AG04450 (cell line): Measurements from ENCODE around the gene CRTC1. TPM values are rescaled to one million over a fixed set of nuclear protein-coding genes. Genes with fewer than 3 reads are reported as not detected.

Experiments used
- CTCF ChIA-PET: fragments of 300-600, 350-600 bp; formaldehyde crosslinking; extraction: SDS; loops from one replicate; lab custom pipeline; 2022; ENCODE audit warnings: antibody characterized with exemption, inconsistent platforms; lab: Charles Lee
- POLR2A ChIA-PET: fragments of 350-600 bp; formaldehyde crosslinking; extraction: SDS; loops from one replicate; lab custom pipeline; 2021; ENCODE audit warnings: antibody characterized with exemption, inconsistent platforms; lab: Yijun Ruan, JAX
- DNase-seq: peaks from one replicate; pipeline ENCODE4 v3.0.0-alpha.2; 2011; ENCODE audit warnings: low read depth, low spot score
- H3K27ac ChIP-seq: one replicate; pipeline ENCODE4 v1.5.1; 2012; ENCODE audit warnings: low read depth, low read length, control low read depth
- H3K27me3 ChIP-seq: one replicate; pipeline ENCODE4 v1.6.0; 2012; ENCODE audit warnings: low read length; ENCODE audit not compliant: control insufficient read depth, insufficient read depth
- H3K4me3 ChIP-seq: 2 replicates; pipeline ENCODE4 v1.5.1; 2011; ENCODE audit warnings: mild to moderate bottlenecking, low read depth, low read length, control low read depth
- H3K9me3 ChIP-seq: 2 replicates; pipeline ENCODE4 v1.5.1; 2012; ENCODE audit warnings: low read length; ENCODE audit not compliant: control insufficient read depth, insufficient read depth
- CTCF ChIP-seq: IDR thresholded peaks from 2 replicates; pipeline ENCODE4 v1.5.1; 2011; ENCODE audit warnings: low read depth, low read length, control low read depth, inconsistent platforms
- polyA plus RNA-seq: library from polyadenylated mRNA; depleted of rRNA; stranded (reverse); fragments of >200 nt; gene quantifications from 2 replicates; pipeline ENCODE4 v1.2.3, GENCODE V29; 2011

Gene CRTC1
- polyA plus RNA-seq, 1 experiment: 1.0 TPM

- ChIA-PET CTCF (no interaction called here), POLR2A (no interaction called here)
- Histone ChIP-seq H3K27ac (no peak overlapping the region), H3K27me3 (no peaks in the 10 kb centered on the region), H3K9me3 (no peaks in the 10 kb centered on the region; the same call in 1 of the 2 replicates), H3K4me3 (no peak overlapping the region)
- no peak for DNase-seq
- TF ChIP-seq CTCF: no peak
These were observed 51.8 kb downstream of the CRTC1 start for GRCh38 chr19:18735324-18735723.

GRCh38 chr19:18735752-18736151 lies 52.3 kb downstream of the CRTC1 start:
- H3K4me3 ChIP-seq: no peak overlapping the region
- POLR2A ChIA-PET: no interaction called here
- no peaks in the 10 kb centered on the region; the same call in 1 of the 2 replicates for H3K9me3 ChIP-seq
- no peak for TF ChIP-seq CTCF
- no peaks in the 10 kb centered on the region for H3K27me3 ChIP-seq
- DNase-seq: no peak
- H3K27ac ChIP-seq: no peak overlapping the region
- CTCF ChIA-PET: no interaction called here

GRCh38 chr19:18736415-18737336 lies 53.2 kb downstream of the CRTC1 start:
- POLR2A ChIA-PET: no interaction called here
- no peak for DNase-seq
- CTCF ChIA-PET: no interaction called here

GRCh38 chr19:18737337-18737953 lies 54.0 kb downstream of the CRTC1 start:
- DNase-seq: no peak
- TF ChIP-seq CTCF: no peak
- Histone ChIP-seq H3K9me3 (no peaks in the 10 kb centered on the region; the same call in 1 of the 2 replicates), H3K4me3 (no peak overlapping the region), H3K27ac (no peak overlapping the region), H3K27me3 (no peaks in the 10 kb centered on the region)
- CTCF ChIA-PET: no interaction called here
- POLR2A ChIA-PET: no interaction called here

More at GRCh38 chr19:18736415-18737336, 53.2 kb downstream of the CRTC1 start:
- no peaks in the 10 kb centered on the region; the same call in 1 of the 2 replicates for H3K9me3 ChIP-seq
- TF ChIP-seq CTCF: no peak
- no peak overlapping the region for H3K27ac ChIP-seq
- H3K27me3 ChIP-seq: no peaks in the 10 kb centered on the region
- no peak overlapping the region for H3K4me3 ChIP-seq

GRCh38 chr19:18737954-18738351 lies 54.5 kb downstream of the CRTC1 start:
- no peak for DNase-seq
- H3K27me3 ChIP-seq: no peaks in the 10 kb centered on the region
- no peak for TF ChIP-seq CTCF
- H3K27ac ChIP-seq: no peak overlapping the region
- ChIA-PET CTCF (no interaction called here), POLR2A (no interaction called here)
- H3K9me3 ChIP-seq: no peaks in the 10 kb centered on the region; the same call in 1 of the 2 replicates
- H3K4me3 ChIP-seq: no peak overlapping the region
